HG03521 (cell line): ENCODE data around the gene NPTX2.
"Not testable (repeated sequence)": the region's sequence is repeated elsewhere in the genome, so short reads cannot be mapped to it uniquely, and the experiment has no call there.

ENCODE experiments used
- ATAC-seq: cut with Tn5 transposase; IDR thresholded peaks from one replicate; pipeline ENCODE4 v1.9.1; 2021; ENCODE audit warnings: mild to moderate bottlenecking, moderate library complexity; ENCODE audit not compliant: unreplicated experiment

NPTX2 gene, protein sequence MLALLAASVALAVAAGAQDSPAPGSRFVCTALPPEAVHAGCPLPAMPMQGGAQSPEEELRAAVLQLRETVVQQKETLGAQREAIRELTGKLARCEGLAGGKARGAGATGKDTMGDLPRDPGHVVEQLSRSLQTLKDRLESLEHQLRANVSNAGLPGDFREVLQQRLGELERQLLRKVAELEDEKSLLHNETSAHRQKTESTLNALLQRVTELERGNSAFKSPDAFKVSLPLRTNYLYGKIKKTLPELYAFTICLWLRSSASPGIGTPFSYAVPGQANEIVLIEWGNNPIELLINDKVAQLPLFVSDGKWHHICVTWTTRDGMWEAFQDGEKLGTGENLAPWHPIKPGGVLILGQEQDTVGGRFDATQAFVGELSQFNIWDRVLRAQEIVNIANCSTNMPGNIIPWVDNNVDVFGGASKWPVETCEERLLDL

DNA sequence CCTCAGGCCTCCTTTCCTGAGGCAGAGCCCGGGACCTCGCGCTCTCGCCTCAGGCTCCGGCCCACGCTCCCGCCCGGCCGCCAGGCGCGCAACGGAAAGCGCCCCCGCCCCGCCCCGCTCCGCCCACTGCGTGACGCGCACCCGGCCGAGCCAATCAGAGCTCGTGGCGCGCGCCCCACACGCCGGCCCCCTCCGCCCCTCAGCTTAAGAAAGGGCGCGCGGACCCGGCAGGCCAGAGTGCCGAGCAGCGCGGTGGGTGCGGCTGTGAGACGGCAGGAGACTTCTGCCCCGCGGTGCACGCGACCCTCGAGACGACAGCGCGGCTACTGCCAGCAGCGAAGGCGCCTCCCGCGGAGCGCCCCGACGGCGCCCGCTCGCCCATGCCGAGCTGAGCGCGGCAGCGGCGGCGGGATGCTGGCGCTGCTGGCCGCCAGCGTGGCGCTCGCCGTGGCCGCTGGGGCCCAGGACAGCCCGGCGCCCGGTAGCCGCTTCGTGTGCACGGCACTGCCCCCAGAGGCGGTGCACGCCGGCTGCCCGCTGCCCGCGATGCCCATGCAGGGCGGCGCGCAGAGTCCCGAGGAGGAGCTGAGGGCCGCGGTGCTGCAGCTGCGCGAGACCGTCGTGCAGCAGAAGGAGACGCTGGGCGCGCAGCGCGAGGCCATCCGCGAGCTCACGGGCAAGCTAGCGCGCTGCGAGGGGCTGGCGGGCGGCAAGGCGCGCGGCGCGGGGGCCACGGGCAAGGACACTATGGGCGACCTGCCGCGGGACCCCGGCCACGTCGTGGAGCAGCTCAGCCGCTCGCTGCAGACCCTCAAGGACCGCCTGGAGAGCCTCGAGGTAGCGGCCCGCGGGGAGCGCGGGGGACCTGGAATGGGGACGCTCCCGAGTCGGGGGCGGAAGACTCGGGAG, at the start of gene NPTX2:
Gene NPTX2, plus strand, starts transcription at position 235 of the 909 bp plus-strand sequence. Its CDS starts 177 bp downstream, at position 412.
- ATAC-seq: no peak

GRCh38 chr7:98567991-98568390, 49.1 kb upstream of the NPTX2 start:
- ATAC-seq: no peak

DNA sequence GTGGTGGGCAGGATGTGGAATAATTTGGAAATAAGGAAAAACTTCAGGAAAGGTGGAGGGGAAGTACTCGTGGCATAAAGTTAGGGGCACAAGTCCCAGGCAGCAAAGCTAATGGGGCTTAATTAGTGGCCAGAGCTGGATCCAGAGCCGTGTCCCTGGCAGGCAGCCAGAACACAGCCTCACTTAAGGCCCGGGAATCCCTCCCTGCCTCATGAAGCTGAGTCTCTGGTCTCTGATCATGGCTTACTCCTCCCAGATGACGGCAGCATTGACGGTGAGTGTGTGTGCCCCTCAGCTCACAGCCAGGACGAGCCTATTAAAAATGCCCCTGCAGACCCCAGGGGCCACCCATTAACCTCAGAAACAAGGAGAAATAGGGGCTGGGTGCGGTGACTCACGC, 48.2 kb upstream of the NPTX2 start:
- no peak for ATAC-seq

DNA sequence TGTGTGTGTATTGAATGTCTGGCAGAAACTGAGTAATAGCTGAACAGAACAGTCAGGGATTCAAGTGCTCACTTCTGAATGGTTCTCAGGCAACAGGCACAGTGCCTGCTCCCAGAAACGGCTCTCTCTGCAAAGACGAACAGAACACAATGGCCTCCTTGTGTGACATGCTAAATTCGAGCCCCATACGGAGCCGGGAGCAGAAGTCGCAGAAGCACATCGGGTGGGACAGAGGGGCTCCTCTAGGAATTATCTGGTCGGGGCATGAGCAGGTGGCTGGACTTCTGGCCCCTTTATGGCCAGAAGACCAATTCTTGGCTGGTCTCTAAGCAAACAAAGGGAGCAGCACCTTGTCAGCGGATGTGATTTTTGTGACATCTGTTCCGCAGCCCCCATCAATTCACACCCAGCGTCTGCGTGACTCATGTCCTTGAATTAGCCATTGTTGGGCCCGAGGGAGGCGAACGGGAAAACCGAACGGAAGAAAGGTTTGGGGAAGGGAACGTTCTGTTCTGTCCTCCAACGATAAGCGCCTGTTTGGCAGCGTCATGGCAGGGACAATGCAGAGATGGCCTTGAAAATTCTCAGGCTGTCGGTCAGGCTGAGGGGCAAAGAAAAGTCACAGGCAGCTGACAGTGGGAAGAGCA, 47.3 kb upstream of the NPTX2 start:
- no peak for ATAC-seq

DNA sequence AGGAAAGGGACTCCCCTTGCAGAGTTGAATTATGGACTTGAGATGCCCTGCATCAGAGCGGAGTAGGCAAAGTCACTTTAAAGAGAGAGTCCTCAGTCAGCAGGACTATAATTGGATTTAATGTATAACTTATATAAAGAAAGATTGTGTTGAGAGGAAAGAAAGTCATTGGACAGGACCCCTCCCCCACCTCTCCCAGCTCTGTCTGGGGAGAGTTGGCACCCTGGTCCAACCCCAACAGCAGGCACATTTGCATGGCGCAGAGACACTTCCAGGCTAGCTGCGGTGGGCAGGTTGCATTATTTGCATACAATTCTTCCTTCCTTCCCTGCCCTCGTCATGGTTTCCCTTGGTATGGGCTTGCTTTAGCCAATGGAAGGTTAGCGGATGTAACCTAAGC, 46.1 kb upstream of the NPTX2 start:
- ATAC-seq: no peak

GRCh38 chr7:98571986-98572385, 45.1 kb upstream of the NPTX2 start:
- no peak for ATAC-seq

DNA sequence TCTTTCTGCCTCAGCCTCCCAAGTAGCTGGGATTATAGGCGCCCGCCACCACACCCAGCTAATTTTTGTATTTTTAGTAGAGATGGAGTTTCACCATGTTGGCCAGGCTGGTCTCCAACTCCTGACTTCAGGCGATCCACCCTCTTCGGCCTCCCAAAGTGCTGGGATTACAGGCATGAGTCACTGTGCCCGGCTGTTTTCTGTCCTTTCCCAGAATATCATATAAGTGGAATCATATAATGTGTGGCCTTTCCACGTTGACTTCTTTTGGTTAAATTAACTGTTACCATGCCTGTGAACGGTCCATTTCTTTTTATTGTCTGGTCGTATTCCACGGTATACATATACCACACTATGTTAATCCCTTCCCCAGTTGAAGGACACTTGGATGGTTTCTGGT, 44.4 kb upstream of the NPTX2 start:
- not testable (repeated sequence) for ATAC-seq

DNA sequence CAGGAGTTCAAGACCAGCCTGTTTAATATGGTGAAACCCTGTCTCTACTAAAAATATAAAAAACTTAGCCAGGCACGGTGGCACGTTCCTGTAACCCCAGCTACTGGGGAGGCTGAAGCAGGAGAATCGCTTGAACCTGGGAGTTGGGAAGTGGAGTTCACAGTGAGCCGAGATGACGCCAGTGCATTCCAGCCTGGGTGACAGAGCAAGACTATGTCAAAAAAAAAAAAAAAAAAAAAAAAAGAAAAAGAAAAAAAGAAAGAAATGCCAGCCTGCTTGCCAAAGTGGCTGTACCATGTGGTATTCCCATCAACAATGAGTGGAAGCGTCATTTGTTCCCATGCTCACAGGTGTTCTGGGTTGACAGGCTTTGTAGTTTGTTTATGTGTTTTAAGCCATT, 43.3 kb upstream of the NPTX2 start:
- ATAC-seq: no peak

DNA sequence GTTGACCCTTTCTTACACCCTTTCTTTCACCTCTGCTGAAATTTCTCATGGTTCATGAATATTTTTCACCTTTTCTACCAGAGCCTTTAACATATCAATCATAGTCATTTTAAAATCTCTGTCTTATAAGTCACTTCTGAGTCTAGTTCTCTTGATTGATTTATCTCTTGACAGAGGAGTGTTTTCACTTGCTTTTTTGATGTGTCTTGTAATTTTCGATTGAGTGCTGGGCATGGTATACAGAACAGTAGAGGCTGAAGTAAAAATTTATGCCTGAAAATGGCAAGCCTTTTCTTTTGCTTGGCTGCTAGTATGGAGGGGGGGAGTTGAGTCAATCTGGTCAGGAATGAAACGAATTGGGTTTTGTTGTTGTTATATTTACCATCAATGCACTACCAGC, 41.2 kb upstream of the NPTX2 start:
- no peak for ATAC-seq

- ATAC-seq: no peak
Observed at GRCh38 chr7:98584830-98585229, 32.3 kb upstream of the NPTX2 start.

- ATAC-seq: no peak
Observed at GRCh38 chr7:98591926-98592325, 25.2 kb upstream of the NPTX2 start.

GRCh38 chr7:98594348-98594747, 22.7 kb upstream of the NPTX2 start:
- ATAC-seq: no peak

DNA sequence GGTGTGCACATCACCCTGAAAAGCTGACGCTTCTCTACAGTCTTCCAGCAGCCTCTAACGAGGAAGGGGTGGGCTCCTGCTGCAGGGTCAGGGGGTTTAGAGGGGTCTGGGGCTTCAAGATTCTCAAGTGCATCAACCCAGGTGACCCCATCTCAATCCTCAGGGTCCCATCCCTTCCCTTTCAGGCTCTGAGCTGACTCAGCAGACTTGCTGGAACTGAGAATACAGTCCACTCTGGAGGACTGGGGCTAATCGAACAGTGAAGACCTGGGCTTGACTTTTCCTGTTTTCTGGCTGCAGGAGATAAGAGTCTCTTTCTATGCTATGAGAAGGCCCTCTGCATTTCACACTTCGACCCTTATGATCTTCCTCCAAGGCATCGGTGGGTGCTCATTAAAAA, 22.3 kb upstream of the NPTX2 start:
- no peak for ATAC-seq

DNA sequence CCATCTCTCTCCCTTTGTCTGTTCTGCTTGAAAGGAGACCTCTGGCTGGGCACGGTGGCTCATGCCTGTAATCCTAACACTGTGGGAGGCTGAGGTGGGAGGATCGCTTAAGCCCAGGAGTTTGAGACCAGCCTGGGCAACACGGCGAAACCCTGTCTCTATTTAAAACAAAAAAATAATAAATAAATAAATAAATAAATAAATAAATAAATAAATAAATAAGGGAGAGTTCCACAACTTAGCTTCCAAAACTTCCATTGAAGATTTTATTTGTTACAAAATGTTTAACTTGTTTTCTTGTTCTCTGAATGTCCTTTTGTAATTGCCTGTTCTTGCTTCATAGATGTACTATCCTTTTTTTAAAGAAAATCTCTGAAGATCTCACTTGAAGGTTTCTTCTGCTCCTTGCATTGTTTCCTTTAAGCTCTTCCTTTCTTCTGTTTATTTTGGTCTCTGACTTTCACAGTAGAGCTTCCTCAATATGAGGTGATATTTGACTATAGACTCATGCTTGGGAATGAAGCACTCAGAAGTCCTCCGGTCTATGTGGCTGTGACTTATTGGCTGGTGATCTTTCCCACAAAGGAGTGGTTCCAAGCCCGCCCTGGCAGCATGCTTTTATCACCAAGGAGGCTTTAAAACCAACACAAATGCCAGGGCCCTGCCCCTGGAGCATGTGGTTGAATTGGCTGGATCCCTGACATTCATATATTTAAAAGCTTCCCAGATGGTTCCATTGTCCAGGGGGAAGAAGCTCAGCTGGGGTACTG, 18.1 kb upstream of the NPTX2 start:
- ATAC-seq: no peak

GRCh38 chr7:98599886-98600285, 17.2 kb upstream of the NPTX2 start:
- no peak for ATAC-seq

- no peak for ATAC-seq
Observed at GRCh38 chr7:98602755-98603398, 14.2 kb upstream of the NPTX2 start.

- no peak for ATAC-seq
Observed at GRCh38 chr7:98603399-98603788, 13.7 kb upstream of the NPTX2 start.

DNA sequence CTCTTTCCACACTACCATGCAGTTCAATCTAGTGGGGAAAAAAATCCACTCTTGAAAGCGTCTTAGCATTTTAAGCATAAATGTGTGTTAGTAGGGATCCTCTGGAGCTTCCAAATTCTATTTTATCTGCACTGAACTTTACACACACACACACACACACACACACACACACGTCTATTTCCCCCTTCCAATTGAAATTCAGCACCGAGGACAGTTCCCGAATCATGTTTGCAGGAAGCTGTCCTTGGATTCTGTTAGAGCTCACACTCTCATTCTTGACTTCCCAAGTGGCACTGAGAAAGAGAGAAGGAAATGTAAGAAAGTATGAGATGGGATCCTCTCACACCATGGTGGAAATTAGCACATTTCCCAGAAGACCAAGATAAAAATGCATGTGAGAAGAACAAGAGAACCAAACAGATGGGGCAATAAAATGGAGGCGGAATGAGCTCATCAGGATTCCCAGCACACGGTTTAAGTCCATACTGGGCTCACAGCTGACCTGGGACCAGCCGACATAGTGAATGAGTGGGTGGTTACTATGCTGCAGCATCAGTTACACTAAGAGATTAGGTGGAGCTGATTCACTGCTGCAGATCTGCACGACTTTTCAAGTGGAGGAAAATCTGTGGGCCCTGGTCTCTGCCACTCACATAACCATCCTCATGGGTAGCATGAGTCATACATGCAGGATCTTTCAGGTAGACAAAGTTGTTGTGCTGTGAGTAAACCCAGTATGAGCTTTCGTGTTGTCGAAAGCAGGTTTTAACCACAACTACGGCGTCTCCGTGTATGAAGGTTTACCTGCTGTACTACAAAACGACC, 3.3 kb upstream of the NPTX2 start:
- ATAC-seq: no peak

DNA sequence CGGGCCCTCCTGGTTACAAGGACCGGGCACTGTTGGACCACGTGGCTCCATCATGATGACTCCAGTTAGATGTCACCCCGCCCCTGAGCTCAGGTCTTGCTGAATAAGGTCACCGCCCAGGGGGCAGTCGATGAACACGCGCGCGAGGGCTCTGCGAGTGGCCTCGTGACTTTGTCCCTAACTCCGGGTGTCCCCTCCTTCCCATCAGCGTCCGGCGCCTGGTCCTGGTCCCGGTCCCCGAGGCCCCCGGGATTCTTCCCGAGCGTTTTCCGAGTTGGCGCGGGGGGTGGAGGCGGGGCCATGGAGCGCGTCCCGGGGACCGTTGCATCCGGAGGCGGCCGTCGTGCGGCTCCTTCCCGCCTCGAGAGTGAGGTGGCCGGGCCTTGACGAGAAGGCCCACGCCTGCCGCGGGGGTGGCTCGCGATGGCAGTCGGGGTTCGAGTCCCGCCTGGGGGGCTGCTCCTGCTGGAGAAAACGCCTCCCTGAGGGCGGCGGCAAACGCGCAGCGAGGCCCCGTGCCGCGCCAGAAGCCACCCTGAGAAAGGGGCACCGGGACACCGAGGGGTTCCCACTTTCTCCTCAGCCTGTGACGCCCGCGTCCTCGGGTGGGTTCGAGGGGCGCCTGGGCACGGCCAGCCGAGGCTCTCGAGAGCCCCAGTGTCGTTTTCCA, 569 bp upstream of the NPTX2 start:
- ATAC-seq: no peak
